SK-N-SH (cell line): ENCODE results near the gene BCL11A. TPM values are rescaled to one million over a fixed set of nuclear protein-coding genes. Genes with fewer than 3 reads are reported as not detected.

Experiments used
- CTCF ChIA-PET: fragments of 300-600, 350-600 bp; formaldehyde crosslinking; extraction: SDS; loops from one replicate; lab custom pipeline; 2021; lab: Yijun Ruan, JAX
- POLR2A ChIA-PET: fragments of 350-600 bp; sonication (Branson Sonifier 250); formaldehyde crosslinking; extraction: SDS; loops from one replicate; lab custom pipeline; 2020; ENCODE audit warnings: antibody characterized with exemption, inconsistent platforms; lab: Yijun Ruan, JAX
- DNase-seq: peaks from one replicate; pipeline ENCODE4 v3.0.0; 2012
- H2AFZ ChIP-seq: fragments of 200-600 bp; sonication (generic); 2 replicates; pipeline ENCODE4 v1.8.1; 2016; ENCODE audit warnings: antibody characterized with exemption, mild to moderate bottlenecking, low read depth
- H3F3A ChIP-seq: fragments of 200-600 bp; sonication (generic); replicated peaks from 2 replicates; pipeline ENCODE3; 2016; ENCODE audit warnings: antibody characterized with exemption, mild to moderate bottlenecking; ENCODE audit not compliant: insufficient read depth
- H3K27ac ChIP-seq, 2 experiments: fragments of 200-500 bp in 1 of 2; fragments of 200-600 bp in 1 of 2; sonication (Bioruptor generic) in 1 of 2; sonication (generic), shearing (Covaris generic) in 1 of 2; 2 replicates each; pipeline versions ENCODE4 v1.5.1 to v1.6.1; 2014 to 2016; ENCODE audit warnings: low read depth in 2 of 2, inconsistent platforms in 1 of 2, low read length in 1 of 2, mild to moderate bottlenecking in 1 of 2, mixed read lengths in 1 of 2
- H3K27me3 ChIP-seq: fragments of 200-600 bp; sonication (generic), shearing (Covaris generic); 2 replicates; pipeline ENCODE4 v1.6.1; 2016; ENCODE audit warnings: mixed run types; ENCODE audit not compliant: insufficient read depth
- H3K36me3 ChIP-seq, 2 experiments: fragments of 200-500 bp in 1 of 2; fragments of 200-600 bp in 1 of 2; sonication (Bioruptor generic) in 1 of 2; sonication (generic) in 1 of 2; replicated peaks in 1 of 2; 2 replicates each; pipeline versions ENCODE3 to v1.5.1; 2014 to 2016; ENCODE audit warnings: low read length in 1 of 2, mild to moderate bottlenecking in 1 of 2; ENCODE audit not compliant: insufficient read depth in 2 of 2, control insufficient read depth in 1 of 2
- H3K4me1 ChIP-seq, 2 experiments: fragments of 200-500 bp in 1 of 2; fragments of 200-600 bp in 1 of 2; sonication (Bioruptor generic) in 1 of 2; sonication (generic), shearing (Covaris generic) in 1 of 2; 2 replicates each; pipeline versions ENCODE4 v1.5.1 to v1.6.1; 2014 to 2016; ENCODE audit warnings: low read depth in 1 of 2, low read length in 1 of 2, mixed run types in 1 of 2; ENCODE audit not compliant: insufficient read depth in 2 of 2, control insufficient read depth in 1 of 2
- H3K4me2 ChIP-seq: fragments of 200-600 bp; sonication (generic), shearing (Covaris generic); 2 replicates; pipeline ENCODE4 v1.6.1; 2017; ENCODE audit warnings: mixed run types
- H3K4me3 ChIP-seq, 2 experiments: fragments of 200-500 bp in 1 of 2; fragments of 200-600 bp in 1 of 2; sonication (Bioruptor generic) in 1 of 2; sonication (generic), shearing (Covaris generic) in 1 of 2; 2 replicates each; pipeline versions ENCODE4 v1.5.1 to v1.8.1; 2014 to 2016; ENCODE audit warnings: low read depth in 2 of 2, inconsistent platforms in 1 of 2, low read length in 1 of 2, mild to moderate bottlenecking in 1 of 2, mixed read lengths in 1 of 2, moderate library complexity in 1 of 2
- H3K79me2 ChIP-seq: fragments of 200-600 bp; sonication (generic); 2 replicates; pipeline ENCODE4 v1.8.1; 2017; ENCODE audit warnings: mild to moderate bottlenecking; ENCODE audit not compliant: insufficient read depth
- H3K9ac ChIP-seq: fragments of 200-600 bp; sonication (generic); 2 replicates; pipeline ENCODE4 v1.6.1; 2017; ENCODE audit warnings: mixed run types
- H3K9me2 ChIP-seq: fragments of 200-600 bp; sonication (generic); 2 replicates; pipeline ENCODE4 v1.6.1; 2017; ENCODE audit warnings: mixed run types
- H3K9me3 ChIP-seq: fragments of 200-600 bp; sonication (generic); 2 replicates; pipeline ENCODE4 v1.6.1; 2017; ENCODE audit warnings: mixed run types, mild to moderate bottlenecking, moderate library complexity
- H4K20me1 ChIP-seq: fragments of 200-600 bp; sonication (generic); 2 replicates; pipeline ENCODE4 v1.6.1; 2017; ENCODE audit warnings: mild to moderate bottlenecking, mixed run types; ENCODE audit not compliant: insufficient read depth
- ELF1 ChIP-seq: IDR thresholded peaks from 2 replicates; pipeline ENCODE4 v1.4.0; 2012
- EP300 ChIP-seq, 2 experiments: IDR thresholded peaks; 2 replicates each; pipeline versions ENCODE4 v1.4.0 to v1.6.1; 2012; ENCODE audit warnings: borderline replicate concordance in 1 of 2, low read depth in 1 of 2, low read length in 1 of 2
- EZH2phosphoT487 ChIP-seq: fragments of 200-600 bp; sonication (generic); IDR thresholded peaks from 2 replicates; pipeline ENCODE4 v1.6.1; 2017; ENCODE audit warnings: low read depth, mixed run types, mild to moderate bottlenecking, antibody characterized with exemption, moderate library complexity, borderline replicate concordance
- FOSL2 ChIP-seq: IDR thresholded peaks from 2 replicates; pipeline ENCODE4 v1.4.0; 2012; ENCODE audit warnings: low read depth, mild to moderate bottlenecking, moderate library complexity, borderline replicate concordance
- FOXJ3 ChIP-seq: sonication (generic); formaldehyde crosslinking; IDR thresholded peaks from 2 replicates; pipeline ENCODE4 v1.5.1; 2020; ENCODE audit warnings: mild to moderate bottlenecking, missing genetic modification reagents
- GABPA ChIP-seq: IDR thresholded peaks from 2 replicates; pipeline ENCODE4 v1.4.0; 2012; ENCODE audit warnings: low read depth, mild to moderate bottlenecking
- IRF3 ChIP-seq: fragments of 150-350 bp; IDR thresholded peaks from 2 replicates; pipeline ENCODE4 v1.6.1; 2016; ENCODE audit warnings: mild to moderate bottlenecking, low read depth, low read length
- JUND ChIP-seq: IDR thresholded peaks from 2 replicates; pipeline ENCODE4 v1.4.0; 2012
- MXI1 ChIP-seq: IDR thresholded peaks from 2 replicates; pipeline ENCODE4 v1.6.1; 2012; ENCODE audit warnings: mild to moderate bottlenecking, low read depth, low read length, improper control_type of control experiment
- NRF1 ChIP-seq: IDR thresholded peaks from 2 replicates; pipeline ENCODE4 v1.6.1; 2012; ENCODE audit warnings: low read depth, mild to moderate bottlenecking, low read length
- RAD21 ChIP-seq: IDR thresholded peaks from 2 replicates; pipeline ENCODE4 v1.6.1; 2012; ENCODE audit warnings: mild to moderate bottlenecking, low read length
- RCOR1 ChIP-seq: fragments of 150-350 bp; IDR thresholded peaks from 2 replicates; pipeline ENCODE4 v1.6.1; 2017; ENCODE audit warnings: antibody characterized with exemption, low read length
- RFX5 ChIP-seq: IDR thresholded peaks from 2 replicates; pipeline ENCODE4 v1.6.1; 2012; ENCODE audit warnings: mild to moderate bottlenecking, improper control_type of control experiment, low read length
- RXRA ChIP-seq: IDR thresholded peaks from 2 replicates; pipeline ENCODE4 v1.4.0; 2012; ENCODE audit warnings: low read depth, mild to moderate bottlenecking, borderline replicate concordance
- SIN3A ChIP-seq: IDR thresholded peaks from 2 replicates; pipeline ENCODE4 v1.6.1; 2012; ENCODE audit warnings: low read depth, mild to moderate bottlenecking, low read length, moderate library complexity, borderline replicate concordance
- TAF1 ChIP-seq: IDR thresholded peaks from 2 replicates; pipeline ENCODE4 v1.6.1; 2012; ENCODE audit warnings: low read depth, mild to moderate bottlenecking, low read length, moderate library complexity, borderline replicate concordance
- USF2 ChIP-seq: fragments of 150-350 bp; IDR thresholded peaks from 2 replicates; pipeline ENCODE4 v1.6.1; 2017; ENCODE audit warnings: antibody characterized with exemption, low read length, low read depth, borderline replicate concordance
- YY1 ChIP-seq: IDR thresholded peaks from 2 replicates; pipeline ENCODE4 v1.4.0; 2012; ENCODE audit warnings: low read depth, mild to moderate bottlenecking
- ZBTB33 ChIP-seq: IDR thresholded peaks from 2 replicates; pipeline ENCODE4 v1.4.0; 2012; ENCODE audit warnings: low read depth, borderline replicate concordance
- WGBS: methylation state at CpG from one replicate; pipeline ENCODE4 v1.1.6; 2017; ENCODE audit warnings: low lambda C conversion rate; 5-methylcytosine and 5-hydroxymethylcytosine counted together
- polyA plus RNA-seq, 3 experiments: library from polyadenylated mRNA; depleted of rRNA; stranded (reverse); fragments of >200 nt; gene quantifications; 2 replicates each; pipeline ENCODE4 v1.2.3, GENCODE V29; 2012
- TF ChIP-seq, protein P1 (sequence below): IDR thresholded peaks from 2 replicates; pipeline ENCODE4; 2012

The BCL11A gene
- polyA plus RNA-seq, 1 of the 3 experiments (the other 2 are of a cell fraction), result 1.9 TPM

GRCh38 chr2:60577682-60578283 lies 24.3 kb upstream of the BCL11A start (continued):
- TF ChIP-seq ZBTB33 (no peak), SIN3A (no peak), TAF1 (no peak), RXRA (no peak), YY1 (no peak), RFX5 (no peak), IRF3 (no peak), EZH2phosphoT487 (no peak), NRF1 (no peak), FOXJ3 (CRISPR knock-in tag) (no peak)

DNA sequence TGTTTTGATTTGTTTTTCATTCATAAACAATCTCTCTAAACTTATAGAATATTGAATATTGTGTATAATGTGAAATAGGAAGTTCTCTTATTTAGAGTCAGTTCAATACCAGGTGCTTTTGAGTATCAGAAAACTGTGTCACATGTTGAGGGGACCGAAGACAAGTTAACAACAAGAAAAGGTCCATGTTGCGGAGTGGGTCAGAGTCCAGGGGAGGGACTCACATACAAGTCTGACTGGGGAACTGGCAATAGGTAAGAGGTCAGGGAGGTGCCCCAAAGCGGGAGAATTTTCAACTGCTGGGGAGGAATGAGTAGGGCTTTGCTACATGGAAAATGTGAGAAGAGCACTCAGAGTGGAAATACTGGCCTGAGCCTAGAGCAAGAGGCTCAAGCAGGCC lies 19.8 kb upstream of the BCL11A start:
- DNase-seq, result no peak
- Histone ChIP-seq H2AFZ (no peak overlapping the region), H3K4me1 (peaks cover 0 to 4% of the 10 kb centered on the region in 2 experiments; a peak in 1 of 4 replicates), H3K79me2 (no peaks in the 10 kb centered on the region), H3K9me2 (no peaks in the 10 kb centered on the region), H3K4me2 (no peak overlapping the region), H3K27me3 (peaks cover 24% of the 10 kb centered on the region), H3F3A (no peaks in the 10 kb centered on the region), H3K4me3 (no peak overlapping the region), H3K9me3 (no peaks in the 10 kb centered on the region), H3K9ac (no peak overlapping the region), H3K36me3 (no peaks in the 10 kb centered on the region), H3K27ac (no peak overlapping the region), H4K20me1 (no peaks in the 10 kb centered on the region)
- ChIA-PET CTCF (interaction anchor here (14.3 to 18.8 kb wide), 2 partner anchors 6 to 9 kb away, joined by 324 read pairs; no protein-coding TSS in a partner anchor), POLR2A (no interaction called here)
- TF ChIP-seq EP300 (IDR thresholded peaks at IDR 0.05; ENCODE audit: borderline replicate concordance in 1 of 2, low read depth in 1 of 2, low read length in 1 of 2) (no peak), JUND (no peak), RCOR1 (no peak), RAD21 (no peak), FOSL2 (no peak), ELF1 (no peak), GABPA (no peak), EZH2phosphoT487 (no peak), RXRA (no peak), USF2 (no peak), MXI1 (no peak)
- TF ChIP-seq, protein P1, sequence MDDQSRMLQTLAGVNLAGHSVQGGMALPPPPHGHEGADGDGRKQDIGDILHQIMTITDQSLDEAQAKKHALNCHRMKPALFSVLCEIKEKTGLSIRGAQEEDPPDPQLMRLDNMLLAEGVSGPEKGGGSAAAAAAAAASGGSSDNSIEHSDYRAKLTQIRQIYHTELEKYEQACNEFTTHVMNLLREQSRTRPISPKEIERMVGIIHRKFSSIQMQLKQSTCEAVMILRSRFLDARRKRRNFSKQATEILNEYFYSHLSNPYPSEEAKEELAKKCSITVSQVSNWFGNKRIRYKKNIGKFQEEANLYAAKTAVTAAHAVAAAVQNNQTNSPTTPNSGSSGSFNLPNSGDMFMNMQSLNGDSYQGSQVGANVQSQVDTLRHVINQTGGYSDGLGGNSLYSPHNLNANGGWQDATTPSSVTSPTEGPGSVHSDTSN, result no peak
- WGBS, result 54% methylated on average over 3 of the region's 3 CpGs
